K562 (cell line): ENCODE measurements around the gene LY6G6C. TPM values are rescaled to one million over a fixed set of nuclear protein-coding genes. Genes with fewer than 3 reads are reported as not detected.
A peak's percentile ranks its signal among the peaks of the same experiment; 100 is the strongest.

ENCODE experiments used
- CREB1 ChIP-seq, 2 experiments: sonication (generic) in 1 of 2; formaldehyde crosslinking in 1 of 2; IDR thresholded peaks; 2 replicates each; pipeline versions ENCODE4 v1.6.1 to v1.8.0; 2012 to 2022; ENCODE audit warnings: inconsistent platforms in 1 of 2, mild to moderate bottlenecking in 1 of 2, missing genetic modification reagents in 1 of 2, moderate library complexity in 1 of 2
- CREB3 ChIP-seq: fragments of 450-650 bp; conservative IDR thresholded peaks from 2 replicates; pipeline ENCODE4 v1.6.1; 2016; ENCODE audit warnings: missing genetic modification characterization, low read depth, mild to moderate bottlenecking, missing compliant biosample characterization, moderate library complexity
- CREB5 ChIP-seq: fragments of 250-450 bp; sonication (Bioruptor Pico); IDR thresholded peaks from 2 replicates; pipeline ENCODE4 v1.5.0; 2020; ENCODE audit warnings: mild to moderate bottlenecking
- HDAC2 ChIP-seq: fragments of 450-650 bp; IDR thresholded peaks from 2 replicates; pipeline ENCODE4 v1.6.1; 2016; ENCODE audit warnings: mild to moderate bottlenecking
- HNRNPLL ChIP-seq: fragments of 200-400 bp; formaldehyde crosslinking; IDR thresholded peaks from 2 replicates; pipeline ENCODE4 v1.6.1; 2017; ENCODE audit warnings: low read length, low read depth, mild to moderate bottlenecking; ENCODE audit not compliant: poor library complexity, severe bottlenecking
- HSF4 ChIP-seq: fragments of 250-450 bp; sonication (Bioruptor Pico); IDR thresholded peaks from 2 replicates; pipeline ENCODE4 v2.1.2; 2022; ENCODE audit warnings: mild to moderate bottlenecking, moderate library complexity, borderline replicate concordance
- NONO ChIP-seq, 2 experiments: fragments of 200-400 bp in 1 of 2; fragments of 450-650 bp in 1 of 2; formaldehyde crosslinking in 1 of 2; IDR thresholded peaks; 2 replicates each; pipeline ENCODE4 v1.6.1; 2017; ENCODE audit warnings: low read depth in 2 of 2, mild to moderate bottlenecking in 2 of 2, moderate library complexity in 2 of 2, low read length in 1 of 2
- RBBP5 ChIP-seq: fragments of 200-600 bp; sonication (generic); IDR thresholded peaks from 2 replicates; pipeline ENCODE4 v1.6.1; 2012; ENCODE audit warnings: borderline replicate concordance, mild to moderate bottlenecking, low read length, control low read depth, inconsistent platforms; ENCODE audit not compliant: insufficient read depth, poor library complexity, severe bottlenecking
- RBM22 ChIP-seq: fragments of 200-400 bp; formaldehyde crosslinking; IDR thresholded peaks from 2 replicates; pipeline ENCODE4 v1.6.1; 2018; ENCODE audit warnings: low read length, low read depth; ENCODE audit not compliant: poor library complexity, severe bottlenecking
- RUNX1 ChIP-seq: sonication (generic); IDR thresholded peaks from 2 replicates; pipeline ENCODE4 v1.6.1; 2016; ENCODE audit warnings: antibody characterized with exemption, low read depth
- SMAD3 ChIP-seq: fragments of 450-650 bp; formaldehyde crosslinking; conservative IDR thresholded peaks from 2 replicates; pipeline ENCODE4 v1.4.0; 2020; ENCODE audit warnings: mild to moderate bottlenecking
- TRIM25 ChIP-seq: fragments of 450-650 bp; IDR thresholded peaks from 2 replicates; pipeline ENCODE4 v1.7.0; 2016; ENCODE audit warnings: borderline replicate concordance
- ZFP91 ChIP-seq: sonication (generic); formaldehyde crosslinking; IDR thresholded peaks from 2 replicates; pipeline ENCODE4 v1.8.0; 2022; ENCODE audit warnings: mild to moderate bottlenecking, missing genetic modification reagents
- ZNF436 ChIP-seq: fragments of 250-450, 450-650 bp; sonication (Bioruptor Pico); formaldehyde crosslinking; IDR thresholded peaks from 2 replicates; pipeline ENCODE4 v1.7.0; 2020; ENCODE audit warnings: mild to moderate bottlenecking
- ZNF507 ChIP-seq: conservative IDR thresholded peaks from 2 replicates; pipeline ENCODE4 v1.6.1; 2017; ENCODE audit warnings: missing genetic modification characterization, missing compliant biosample characterization
- ZNF512 ChIP-seq: IDR thresholded peaks from 2 replicates; pipeline ENCODE4 v1.6.1; 2016; ENCODE audit warnings: missing genetic modification characterization, missing compliant biosample characterization
- ZNF57 ChIP-seq: fragments of 450-650 bp; formaldehyde crosslinking; IDR thresholded peaks from 2 replicates; pipeline ENCODE4 v1.4.0; 2020; ENCODE audit warnings: mild to moderate bottlenecking, moderate library complexity
- ZNF696 ChIP-seq: fragments of 250-450 bp; sonication (Bioruptor Pico); conservative IDR thresholded peaks from 2 replicates; pipeline ENCODE4 v1.4.0; 2020; ENCODE audit warnings: mild to moderate bottlenecking, moderate library complexity
- polyA plus RNA-seq, 8 experiments: library from polyadenylated mRNA; depleted of rRNA in 4 of 8; stranded (reverse) in 5 of 8; unstranded in 3 of 8; fragments of >200 nt; fragmentation: Nextera tagmentation in 2 of 8; fragmentation: Illumina TruSeq in 1 of 8; extraction: Ambion mirVana in 2 of 8; extraction: Trizol in 1 of 8; gene quantifications; 2 replicates each; pipeline versions ENCODE4 v1.2.1 to v1.2.3, GENCODE V29; 2011 to 2014; ENCODE audit warnings: inconsistent platforms in 1 of 8, missing spikeins in 1 of 8
- total RNA-seq, 7 experiments: library from RNA; depleted of rRNA in 6 of 7; stranded (reverse); fragments of >200 nt in 6 of 7; fragmentation: Illumina TruSeq in 2 of 7; extraction: Trizol in 2 of 7; gene quantifications; 2 replicates each; pipeline versions ENCODE4 v1.2.1 to v1.2.3, GENCODE V29; 2011 to 2021; ENCODE audit warnings: low replicate concordance in 1 of 7

LY6G6C gene
- total and polyA plus RNA-seq, 9 of the 15 experiments (the other 6 are each of a cell fraction or from before 2014, with no cell fraction given), result 0.06 to 0.20 TPM; not detected in 7

- peak; percentile 85 for TF ChIP-seq ZNF512 (tag)
- TF ChIP-seq SMAD3 (CRISPR knock-in tag), result 0 out of 2 replicates have a peak, but pooled peaks have one; percentile 40
- no peak for TF ChIP-seq HSF4 (CRISPR knock-in tag)
- no peak; the same call in 1 of the 2 replicates for TF ChIP-seq HDAC2
- TF ChIP-seq CREB3 (tag), result no peak
- no peak for TF ChIP-seq CREB1 (IDR thresholded peaks at IDR 0.05)
- TF ChIP-seq CREB1 (CRISPR knock-in tag; IDR thresholded peaks at IDR 0.05), result no peak
- no peak for TF ChIP-seq RBM22
- no peak for TF ChIP-seq RUNX1
- no peak for TF ChIP-seq HNRNPLL
- TF ChIP-seq ZNF507 (tag), result no peak
- peak; percentile 82; the same call in 1 of the 2 replicates for TF ChIP-seq CREB5
- no peak for TF ChIP-seq NONO (IDR thresholded peaks at IDR 0.05; ENCODE audit: low read depth in 2 of 2, low read length in 1 of 2)
- peak; percentile 92; the same call in 1 of the 2 replicates for TF ChIP-seq TRIM25
- TF ChIP-seq ZFP91 (CRISPR knock-in tag), result no peak
- TF ChIP-seq ZNF436 (CRISPR knock-in tag), result no peak
- 0 out of 2 replicates have a peak, but pooled peaks have one; percentile 6 for TF ChIP-seq ZNF696 (CRISPR knock-in tag)
- peak; percentile 81; the same call in 1 of the 2 replicates for TF ChIP-seq ZNF57 (CRISPR knock-in tag)
- TF ChIP-seq RBBP5, result peak; percentile 57
Observed at GRCh38 chr6:31737315-31737990, 15.9 kb upstream of the LY6G6C start (continued).
